ENCODE data around the gene PSMC3.
A peak's percentile ranks its signal among the peaks of the same experiment; 100 is the strongest.

The PSMC3 gene

DNA sequence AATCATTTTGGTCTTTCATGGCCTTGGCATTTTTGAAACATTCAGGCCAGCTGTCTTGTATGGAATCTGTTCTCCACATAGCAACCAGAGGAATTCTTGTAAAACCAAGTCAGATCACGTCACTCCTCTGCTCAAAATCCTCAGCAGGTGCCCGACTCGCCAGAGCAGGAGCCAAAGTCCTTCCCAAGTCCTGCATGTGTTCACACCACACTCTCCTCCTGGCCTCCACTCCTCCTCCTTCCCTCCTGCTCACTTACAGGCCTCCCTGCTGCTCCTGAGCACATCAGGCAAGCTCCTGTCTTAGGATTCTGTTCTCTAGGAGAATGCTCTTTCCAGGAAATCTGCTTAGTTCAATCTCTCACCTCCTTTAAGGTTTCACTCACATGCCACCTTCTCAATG lies 6.9 kb upstream of the PSMC3 start:
- no peak overlapping the region for H3K4me3 ChIP-seq (ENCODE audit: low read depth, low read length)
- DNase-seq (ENCODE audit: low read depth) = no peak
- TF ChIP-seq, protein P1, sequence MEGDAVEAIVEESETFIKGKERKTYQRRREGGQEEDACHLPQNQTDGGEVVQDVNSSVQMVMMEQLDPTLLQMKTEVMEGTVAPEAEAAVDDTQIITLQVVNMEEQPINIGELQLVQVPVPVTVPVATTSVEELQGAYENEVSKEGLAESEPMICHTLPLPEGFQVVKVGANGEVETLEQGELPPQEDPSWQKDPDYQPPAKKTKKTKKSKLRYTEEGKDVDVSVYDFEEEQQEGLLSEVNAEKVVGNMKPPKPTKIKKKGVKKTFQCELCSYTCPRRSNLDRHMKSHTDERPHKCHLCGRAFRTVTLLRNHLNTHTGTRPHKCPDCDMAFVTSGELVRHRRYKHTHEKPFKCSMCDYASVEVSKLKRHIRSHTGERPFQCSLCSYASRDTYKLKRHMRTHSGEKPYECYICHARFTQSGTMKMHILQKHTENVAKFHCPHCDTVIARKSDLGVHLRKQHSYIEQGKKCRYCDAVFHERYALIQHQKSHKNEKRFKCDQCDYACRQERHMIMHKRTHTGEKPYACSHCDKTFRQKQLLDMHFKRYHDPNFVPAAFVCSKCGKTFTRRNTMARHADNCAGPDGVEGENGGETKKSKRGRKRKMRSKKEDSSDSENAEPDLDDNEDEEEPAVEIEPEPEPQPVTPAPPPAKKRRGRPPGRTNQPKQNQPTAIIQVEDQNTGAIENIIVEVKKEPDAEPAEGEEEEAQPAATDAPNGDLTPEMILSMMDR (IDR thresholded peaks at IDR 0.05; ENCODE audit: low read depth, low read length, missing control alignments) = no peak
- in situ Hi-C loops (cut with HindIII; ENCODE audit: low sequenced_read_pairs) = no loop called here

DNA sequence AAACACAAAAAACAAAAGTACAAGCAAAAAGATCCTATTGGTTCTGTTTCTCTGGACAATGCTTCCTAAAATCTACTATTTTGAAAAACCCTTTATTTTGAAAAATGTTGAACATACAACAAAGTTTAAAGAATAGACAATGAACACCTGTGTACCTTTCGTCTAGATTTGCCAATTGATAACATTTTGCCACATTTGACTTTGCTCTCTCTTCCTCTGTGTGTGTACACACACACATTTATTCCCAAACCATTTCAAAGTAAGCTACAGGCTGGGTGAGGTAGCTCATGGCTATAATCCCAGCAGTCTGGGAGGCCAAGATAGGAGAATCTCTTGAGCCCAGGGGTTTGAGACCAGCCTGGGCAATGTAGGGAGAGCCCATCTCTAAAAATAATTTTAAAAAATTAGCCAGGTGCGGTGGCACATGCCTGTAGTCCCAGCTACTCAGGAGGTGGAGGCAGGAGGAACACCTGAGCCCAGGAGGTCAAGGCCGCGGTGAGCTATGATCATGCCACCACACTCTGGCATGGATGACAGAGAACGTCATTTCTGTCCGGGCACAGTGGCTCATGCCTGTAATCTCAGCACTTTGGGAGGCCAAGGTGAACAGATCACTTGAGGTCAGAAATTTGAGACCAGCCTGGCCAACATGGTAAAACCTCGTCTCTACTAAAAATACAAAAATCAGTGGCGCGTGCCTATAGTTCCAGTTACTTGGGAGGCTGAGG lies 5.3 kb upstream of the PSMC3 start:
- DNase-seq (ENCODE audit: low read depth) = no peak
- H3K4me3 ChIP-seq (ENCODE audit: low read depth, low read length) = no peak overlapping the region
- TF ChIP-seq, protein P1 (IDR thresholded peaks at IDR 0.05; ENCODE audit: low read depth, low read length, missing control alignments) = no peak
- in situ Hi-C loops (cut with HindIII; ENCODE audit: low sequenced_read_pairs) = no loop called here

DNA sequence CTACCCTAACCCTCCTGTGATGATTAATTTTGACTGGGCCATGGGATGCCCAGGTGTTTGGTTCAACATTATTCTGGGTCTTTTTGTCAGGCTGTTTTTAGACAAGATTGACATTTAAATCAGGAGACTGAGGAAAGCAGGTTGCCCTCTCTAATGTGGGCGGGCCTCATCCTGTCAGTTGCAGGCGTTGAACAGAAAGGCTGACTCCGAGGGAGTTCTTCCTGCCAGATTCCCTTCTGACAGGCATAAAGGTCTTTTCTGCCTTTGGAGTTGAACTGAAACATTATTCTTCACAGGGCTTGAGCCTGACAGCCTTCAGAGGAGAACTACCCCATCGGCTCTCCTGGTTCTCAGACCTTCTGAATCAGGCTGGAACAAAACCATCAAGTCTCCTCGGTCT lies 4.3 kb upstream of the PSMC3 start:
- in situ Hi-C loops (cut with HindIII; ENCODE audit: low sequenced_read_pairs) = no loop called here
- TF ChIP-seq, protein P1 (IDR thresholded peaks at IDR 0.05; ENCODE audit: low read depth, low read length, missing control alignments) = no peak
- H3K4me3 ChIP-seq (ENCODE audit: low read depth, low read length) = no peak overlapping the region
- DNase-seq (ENCODE audit: low read depth) = no peak

DNA sequence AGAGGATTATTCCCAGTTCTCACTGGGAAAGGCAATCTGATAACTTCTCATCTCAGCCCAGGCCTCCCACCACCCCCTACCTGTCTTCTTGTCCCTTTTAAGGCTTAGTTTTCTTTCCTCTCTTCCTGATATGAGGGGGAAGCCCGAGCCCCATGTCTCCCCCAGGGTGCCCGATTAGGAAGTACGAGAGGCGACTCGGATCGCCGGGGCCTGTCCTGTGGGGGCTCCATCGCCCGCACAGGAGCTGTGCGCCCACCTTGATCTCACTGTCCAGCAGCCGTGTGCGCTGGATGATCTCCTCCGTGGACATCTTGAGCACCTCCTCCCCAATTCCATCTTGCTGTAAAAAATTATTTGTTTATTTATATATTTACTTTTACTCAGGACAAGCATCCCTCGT lies 628 bp downstream of the PSMC3 start:
- DNase-seq (ENCODE audit: low read depth) = no peak
- in situ Hi-C loops (cut with HindIII; ENCODE audit: low sequenced_read_pairs) = no loop called here
- TF ChIP-seq, protein P1 (IDR thresholded peaks at IDR 0.05; ENCODE audit: low read depth, low read length, missing control alignments) = no peak
- peak overlapping the region; percentile 97 for H3K4me3 ChIP-seq (ENCODE audit: low read depth, low read length)

DNA sequence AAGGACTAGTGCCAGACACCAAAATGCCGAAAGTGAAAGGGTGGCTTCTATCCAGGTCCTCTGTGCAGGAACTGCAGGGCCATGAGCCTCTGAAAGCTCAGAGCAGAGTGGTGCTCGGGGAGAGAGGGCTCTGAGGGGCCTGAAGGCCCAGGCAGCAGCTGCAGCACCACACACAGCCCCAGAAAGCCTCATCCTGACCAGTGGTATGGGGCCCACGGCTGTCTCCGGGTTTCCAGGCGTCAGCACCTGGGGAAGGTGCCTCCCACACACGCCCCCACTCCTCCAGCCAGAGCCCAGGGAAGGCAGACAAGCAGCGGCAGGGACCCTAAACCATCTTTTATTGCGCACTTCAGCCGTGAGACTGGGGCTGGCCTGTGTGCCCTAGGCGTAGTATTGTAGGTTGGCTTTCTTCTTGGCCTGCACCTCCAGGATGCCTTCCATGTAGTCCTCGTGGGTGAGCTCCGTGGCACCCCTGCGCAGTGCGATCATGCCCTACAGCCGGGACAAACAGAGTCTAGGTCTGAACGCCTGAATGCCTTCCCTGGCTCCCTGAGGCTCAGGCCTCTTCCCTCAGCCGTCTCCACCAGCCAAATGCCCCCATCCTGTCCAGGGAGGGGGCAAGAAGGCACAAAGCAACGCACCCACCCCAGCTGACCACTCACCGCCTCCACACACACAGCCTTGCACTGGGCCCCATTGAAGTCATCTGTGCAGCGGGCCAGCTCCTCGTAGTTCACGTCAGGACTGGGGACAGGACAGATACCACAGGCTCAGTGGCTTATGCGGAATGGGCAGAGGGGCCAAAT lies 7.6 kb downstream of the PSMC3 start:
- no peak overlapping the region for H3K4me3 ChIP-seq (ENCODE audit: low read depth, low read length)
- DNase-seq (ENCODE audit: low read depth) = no peak
- TF ChIP-seq, protein P1 (IDR thresholded peaks at IDR 0.05; ENCODE audit: low read depth, low read length, missing control alignments) = no peak
- in situ Hi-C loops (cut with HindIII; ENCODE audit: low sequenced_read_pairs) = no loop called here

DNA sequence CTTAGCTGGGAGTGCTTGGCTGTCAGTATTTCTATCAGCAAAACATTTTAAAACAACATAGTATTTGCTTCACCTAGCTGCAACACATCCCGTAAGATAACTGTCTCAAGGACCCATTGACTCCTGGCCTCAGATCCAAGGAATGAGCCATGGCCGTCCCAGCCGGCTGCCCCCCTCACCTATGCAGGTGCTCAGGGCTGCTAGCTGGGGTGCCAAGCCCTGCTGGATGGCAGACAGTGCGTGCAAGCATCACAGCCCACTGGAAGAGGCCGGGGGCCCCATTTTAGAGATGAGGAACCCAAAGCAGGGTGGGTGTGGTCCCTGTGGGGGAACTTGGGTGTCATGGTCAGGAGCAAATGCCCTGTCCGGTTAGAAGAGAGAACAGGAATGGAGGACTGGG lies 8.5 kb downstream of the PSMC3 start:
- in situ Hi-C loops (cut with HindIII; ENCODE audit: low sequenced_read_pairs) = no loop called here
- no peak overlapping the region for H3K4me3 ChIP-seq (ENCODE audit: low read depth, low read length)
- no peak for DNase-seq (ENCODE audit: low read depth)
- TF ChIP-seq, protein P1 (IDR thresholded peaks at IDR 0.05; ENCODE audit: low read depth, low read length, missing control alignments) = no peak

Measured in astrocyte of the cerebellum (primary cell).